Dendritic cell treated with granulocyte-macrophage colony-stimulating factor and Interleukin-4, amounts not matched to agents 40 ng/mL and 50 ng/mL, for 4 days (primary cell): ENCODE results near the gene NFE2L3.
"Not testable (repeated sequence)": the region's sequence is repeated elsewhere in the genome, so short reads cannot be mapped to it uniquely, and the experiment has no call there.

ENCODE experiments used
- H3K27ac Mint-ChIP-seq: one replicate; pipeline ENCODE4 v1.8.0; 2022; ENCODE audit warnings: mild to moderate bottlenecking, mixed read lengths
- H3K27me3 Mint-ChIP-seq: one replicate; pipeline ENCODE4 v1.8.0; 2022; ENCODE audit warnings: mild to moderate bottlenecking, mixed read lengths
- H3K36me3 Mint-ChIP-seq: one replicate; pipeline ENCODE4 v1.8.0; 2022; ENCODE audit warnings: low read depth, mixed read lengths
- H3K4me1 Mint-ChIP-seq: one replicate; pipeline ENCODE4 v1.8.0; 2022; ENCODE audit warnings: low read depth, mixed read lengths
- H3K4me3 Mint-ChIP-seq: one replicate; pipeline ENCODE4 v1.8.0; 2022; ENCODE audit warnings: mild to moderate bottlenecking, moderate library complexity, mixed read lengths
- H3K9me3 Mint-ChIP-seq: one replicate; pipeline ENCODE4 v1.8.0; 2022; ENCODE audit warnings: mixed read lengths
- intact Hi-C: fragments of 100-400 bp; cut with micrococcal nuclease; formaldehyde crosslinking; loops from one replicate; pipeline ENCODE4 v1.15.0; 2022

Gene NFE2L3

DNA sequence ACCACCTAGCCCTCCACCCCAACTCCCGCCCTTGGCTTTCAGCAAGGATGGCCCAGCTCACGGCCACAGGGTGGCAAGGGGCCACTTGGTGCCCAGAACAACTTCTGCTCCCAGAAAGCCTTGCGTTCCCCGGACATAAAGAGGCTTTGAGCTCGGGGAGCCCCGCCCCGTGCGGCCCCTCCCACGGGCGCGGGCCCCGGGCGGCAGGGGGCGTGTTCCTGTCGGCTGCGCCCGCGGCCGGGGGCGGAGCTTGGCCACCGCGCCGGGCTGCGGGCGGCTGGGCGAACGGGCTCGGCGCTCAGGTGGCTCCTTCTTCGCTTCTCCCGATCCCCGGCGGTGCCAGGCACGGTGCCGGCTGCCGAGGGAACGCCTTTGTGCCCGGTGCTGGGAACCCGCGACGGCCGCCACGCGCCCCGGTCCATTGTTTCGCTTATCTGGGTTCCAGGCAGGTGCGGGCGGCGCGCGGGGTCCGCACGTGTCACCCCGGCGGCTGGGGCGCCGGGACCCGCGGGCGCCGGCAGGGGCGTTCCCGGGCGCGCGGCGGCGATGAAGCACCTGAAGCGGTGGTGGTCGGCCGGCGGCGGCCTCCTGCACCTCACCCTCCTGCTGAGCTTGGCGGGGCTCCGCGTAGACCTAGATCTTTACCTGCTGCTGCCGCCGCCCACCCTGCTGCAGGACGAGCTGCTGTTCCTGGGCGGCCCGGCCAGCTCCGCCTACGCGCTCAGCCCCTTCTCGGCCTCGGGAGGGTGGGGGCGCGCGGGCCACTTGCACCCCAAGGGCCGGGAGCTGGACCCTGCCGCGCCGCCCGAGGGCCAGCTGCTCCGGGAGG is at the start of gene NFE2L3:
Gene NFE2L3, plus strand, starts transcription at position 246 of the 829 bp plus-strand sequence. Its CDS starts 301 bp downstream, at position 547.
- intact Hi-C loops, result loop anchor here (2.0 to 5.0 kb wide), 2 partner anchors 35 to 51 kb away; no protein-coding TSS in a partner anchor
- Mint-ChIP-seq H3K4me1 (peaks cover 51% of the 10 kb centered on the region), H3K4me3 (peak within 1 kb of the TSS; percentile 87), H3K27me3 (peaks cover 3% of the 10 kb centered on the region), H3K36me3 (peaks cover 8% of the 10 kb centered on the region), H3K27ac (peak within 1 kb of the TSS; percentile 98), H3K9me3 (no peaks in the 10 kb centered on the region)

- Mint-ChIP-seq H3K36me3 (peaks cover 31% of the 10 kb centered on the region), H3K9me3 (no peaks in the 10 kb centered on the region), H3K27me3 (no peaks in the 10 kb centered on the region), H3K27ac (peak overlapping the region; percentile 98), H3K4me1 (peaks cover 54% of the 10 kb centered on the region), H3K4me3 (peak overlapping the region; percentile 26)
- intact Hi-C loops, result no loop called here
These were observed 48.4 kb upstream of the NFE2L3 start for GRCh38 chr7:26103596-26103995.

DNA sequence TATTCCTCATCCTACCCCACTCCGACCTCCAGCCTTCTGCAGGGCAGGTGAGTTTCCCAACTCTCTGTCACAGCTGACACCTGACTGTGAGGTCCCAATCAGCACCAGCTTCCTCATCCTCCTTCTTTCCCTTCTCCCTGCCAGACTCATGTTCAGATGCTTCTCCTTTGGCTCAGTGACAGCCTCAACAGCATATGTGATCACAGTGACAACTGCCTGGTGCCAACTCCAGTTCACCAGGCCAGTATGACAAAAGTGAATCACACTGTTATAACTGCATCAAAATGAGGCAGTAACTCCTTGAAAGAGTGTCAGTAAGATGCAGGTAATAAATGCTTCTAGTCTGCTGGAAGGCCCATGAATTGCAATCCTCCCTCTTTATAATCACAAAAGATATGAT is 46.8 kb upstream of the NFE2L3 start:
- H3K4me3 Mint-ChIP-seq, result no peak overlapping the region
- intact Hi-C loops, result loop anchor here (5.0 kb wide), 1 partner anchor 37 kb away; no protein-coding TSS in a partner anchor
- H3K27ac Mint-ChIP-seq, result peak overlapping the region; percentile 2
- peaks cover 41% of the 10 kb centered on the region for H3K4me1 Mint-ChIP-seq
- no peaks in the 10 kb centered on the region for H3K27me3 Mint-ChIP-seq
- no peaks in the 10 kb centered on the region for H3K9me3 Mint-ChIP-seq
- H3K36me3 Mint-ChIP-seq, result peaks cover 31% of the 10 kb centered on the region

- Mint-ChIP-seq H3K27ac (no peak overlapping the region), H3K4me1 (peaks cover 37% of the 10 kb centered on the region), H3K9me3 (no peaks in the 10 kb centered on the region), H3K4me3 (no peak overlapping the region), H3K36me3 (peaks cover 31% of the 10 kb centered on the region), H3K27me3 (no peaks in the 10 kb centered on the region)
- intact Hi-C loops, result loop anchor here (5.0 kb wide), 1 partner anchor 36 kb away; no protein-coding TSS in a partner anchor
These were observed 46.1 kb upstream of the NFE2L3 start for GRCh38 chr7:26105931-26106330.

DNA sequence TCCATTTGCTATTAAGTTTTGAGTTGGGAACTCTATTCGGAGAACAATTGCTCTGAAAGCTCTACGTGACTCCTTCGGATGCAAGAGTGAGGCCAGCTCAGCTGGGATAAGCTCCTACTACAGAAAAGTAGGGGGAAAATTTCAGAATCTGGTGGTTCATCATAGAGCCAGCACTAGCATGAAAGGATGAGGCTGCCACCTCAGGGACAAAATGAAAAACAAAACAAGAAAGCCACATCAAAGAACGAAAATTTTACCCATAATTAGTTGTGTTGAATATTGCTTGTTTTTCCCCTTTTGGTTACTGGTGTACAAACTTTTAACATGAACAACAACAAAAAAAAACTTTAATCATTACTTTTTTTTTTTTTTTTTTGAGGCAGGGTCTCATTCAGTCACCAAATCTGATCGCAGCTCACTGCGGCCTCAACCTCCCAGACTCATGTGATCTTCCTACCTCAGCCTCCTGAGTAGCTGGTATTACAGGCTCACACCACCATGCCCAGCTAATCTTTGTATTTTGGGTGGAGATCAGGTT is 39.7 kb upstream of the NFE2L3 start:
- peaks cover 7% of the 10 kb centered on the region for H3K36me3 Mint-ChIP-seq
- no peak overlapping the region for H3K4me3 Mint-ChIP-seq
- H3K27ac Mint-ChIP-seq, result no peak overlapping the region
- H3K27me3 Mint-ChIP-seq, result no peaks in the 10 kb centered on the region
- peaks cover 5% of the 10 kb centered on the region for H3K4me1 Mint-ChIP-seq
- no peaks in the 10 kb centered on the region for H3K9me3 Mint-ChIP-seq
- intact Hi-C loops, result no loop called here

DNA sequence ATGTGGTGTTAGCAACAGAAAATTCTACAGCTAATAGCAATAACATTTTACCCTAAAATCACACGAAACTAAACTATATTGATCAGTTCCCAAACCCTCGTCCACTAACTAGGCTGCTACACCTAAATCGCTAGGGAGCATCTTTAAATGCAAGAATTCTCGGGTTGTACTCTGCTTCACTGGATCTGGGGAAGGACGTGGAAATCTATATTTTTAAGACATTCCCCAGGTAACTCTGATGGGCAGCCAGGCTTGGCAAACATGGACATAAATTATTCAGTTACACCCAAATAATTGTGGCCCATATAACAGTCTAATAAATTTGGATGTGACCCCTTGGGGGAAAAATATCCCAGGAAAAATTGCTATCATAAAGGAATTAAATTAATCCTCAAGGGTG is 36.3 kb upstream of the NFE2L3 start:
- intact Hi-C loops, result no loop called here
- Mint-ChIP-seq H3K36me3 (no peaks in the 10 kb centered on the region), H3K27me3 (peaks cover 1% of the 10 kb centered on the region), H3K27ac (no peak overlapping the region), H3K4me3 (no peak overlapping the region), H3K4me1 (peaks cover 8% of the 10 kb centered on the region), H3K9me3 (no peaks in the 10 kb centered on the region)

GRCh38 chr7:26117142-26117807 is 34.7 kb upstream of the NFE2L3 start:
- no peaks in the 10 kb centered on the region for H3K9me3 Mint-ChIP-seq
- intact Hi-C loops, result no loop called here
- H3K36me3 Mint-ChIP-seq, result no peaks in the 10 kb centered on the region
- no peak overlapping the region for H3K27ac Mint-ChIP-seq
- peaks cover 1% of the 10 kb centered on the region for H3K27me3 Mint-ChIP-seq
- H3K4me3 Mint-ChIP-seq, result no peak overlapping the region
- peaks cover 8% of the 10 kb centered on the region for H3K4me1 Mint-ChIP-seq

DNA sequence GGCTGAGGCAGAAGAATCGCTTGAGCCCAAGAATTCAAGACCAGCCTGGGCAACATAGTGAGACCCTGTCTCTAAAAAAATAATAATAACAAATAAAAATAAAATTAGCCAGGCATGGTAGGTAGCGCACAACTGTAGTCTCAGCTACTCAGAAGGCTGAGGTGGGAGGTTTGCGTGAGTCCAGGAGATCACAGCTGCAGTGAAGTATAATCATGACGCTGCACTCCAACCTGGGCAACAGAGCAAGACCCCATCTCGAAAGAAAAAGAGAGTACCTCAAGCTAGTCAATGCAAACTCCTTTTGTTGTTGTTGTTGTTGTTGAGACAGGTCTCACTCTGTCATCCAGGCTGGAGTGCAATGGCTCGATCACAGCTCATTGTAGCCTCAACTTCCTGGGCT is 34.0 kb upstream of the NFE2L3 start:
- intact Hi-C loops, result no loop called here
- H3K4me1 Mint-ChIP-seq, result peaks cover 9% of the 10 kb centered on the region
- H3K36me3 Mint-ChIP-seq, result no peaks in the 10 kb centered on the region
- H3K9me3 Mint-ChIP-seq, result peaks cover 2% of the 10 kb centered on the region
- H3K4me3 Mint-ChIP-seq, result no peak overlapping the region
- no peak overlapping the region for H3K27ac Mint-ChIP-seq
- H3K27me3 Mint-ChIP-seq, result peaks cover 1% of the 10 kb centered on the region

GRCh38 chr7:26122745-26123144 is 29.3 kb upstream of the NFE2L3 start:
- Mint-ChIP-seq H3K4me3 (no peak overlapping the region), H3K4me1 (peaks cover 12% of the 10 kb centered on the region), H3K27me3 (peaks cover 8% of the 10 kb centered on the region), H3K9me3 (peaks cover 8% of the 10 kb centered on the region), H3K36me3 (no peaks in the 10 kb centered on the region), H3K27ac (no peak overlapping the region)
- intact Hi-C loops, result no loop called here

- H3K27me3 Mint-ChIP-seq, H3K4me3 Mint-ChIP-seq, H3K27ac Mint-ChIP-seq, intact Hi-C loops, H3K9me3 Mint-ChIP-seq, H3K36me3 Mint-ChIP-seq: not testable (repeated sequence)
- peaks cover 14% of the 10 kb centered on the region for H3K4me1 Mint-ChIP-seq
These were observed 27.2 kb upstream of the NFE2L3 start for GRCh38 chr7:26124775-26125174.

- intact Hi-C loops, result no loop called here
- H3K4me1 Mint-ChIP-seq, result peaks cover 14% of the 10 kb centered on the region
- H3K36me3 Mint-ChIP-seq, result no peaks in the 10 kb centered on the region
- peaks cover 13% of the 10 kb centered on the region for H3K27me3 Mint-ChIP-seq
- H3K27ac Mint-ChIP-seq, result no peak overlapping the region
- H3K9me3 Mint-ChIP-seq, result peaks cover 8% of the 10 kb centered on the region
- H3K4me3 Mint-ChIP-seq, result no peak overlapping the region
These were observed 24.6 kb upstream of the NFE2L3 start for GRCh38 chr7:26127411-26127810.

DNA sequence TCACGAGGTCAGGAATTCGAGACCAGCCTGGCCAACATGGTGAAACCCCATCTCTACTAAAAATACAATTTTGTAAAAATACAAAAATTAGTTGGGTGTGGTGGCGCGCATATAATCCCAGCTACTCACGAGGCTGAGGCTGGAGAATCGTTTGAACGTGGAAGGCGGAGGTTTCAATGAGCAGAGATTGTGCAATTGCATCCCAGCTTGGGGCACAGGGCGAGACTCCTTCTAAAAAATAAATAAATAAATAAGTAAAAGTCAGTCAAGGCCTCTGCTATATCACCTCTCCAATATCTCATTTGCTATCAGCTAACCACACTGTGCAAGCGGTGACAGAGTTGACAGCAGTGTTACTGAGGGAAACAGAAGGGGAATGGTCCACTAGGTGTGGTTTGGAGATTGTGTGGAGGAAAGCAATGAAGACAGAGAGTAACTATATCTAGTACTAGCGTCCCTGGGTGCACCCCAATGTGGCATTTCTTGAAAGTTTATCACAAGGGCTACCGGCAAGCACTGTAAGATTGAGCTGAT is 20.9 kb upstream of the NFE2L3 start:
- no peak overlapping the region for H3K27ac Mint-ChIP-seq
- intact Hi-C loops, result no loop called here
- H3K27me3 Mint-ChIP-seq, result peaks cover 10% of the 10 kb centered on the region
- H3K4me3 Mint-ChIP-seq, result no peak overlapping the region
- H3K36me3 Mint-ChIP-seq, result no peaks in the 10 kb centered on the region
- H3K9me3 Mint-ChIP-seq, result no peaks in the 10 kb centered on the region
- H3K4me1 Mint-ChIP-seq, result peaks cover 10% of the 10 kb centered on the region

DNA sequence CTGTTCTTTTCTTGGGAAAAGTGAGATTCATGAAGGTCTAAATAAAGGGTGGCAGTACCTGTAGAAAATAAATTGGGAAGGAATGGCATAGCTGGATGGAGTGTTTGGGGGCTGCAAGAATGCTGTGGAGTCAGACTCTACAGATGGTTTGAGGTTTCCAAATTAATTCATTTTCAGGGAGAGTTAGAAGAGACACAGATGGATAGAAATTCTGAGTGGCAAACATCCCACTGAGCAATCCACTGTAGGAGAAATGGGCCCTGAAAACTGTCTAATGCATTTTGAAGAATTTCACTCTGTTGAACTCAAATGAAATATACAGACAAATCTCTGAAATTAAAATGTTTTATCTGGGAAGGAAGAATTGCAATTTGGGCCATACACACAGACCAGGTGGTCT is 16.9 kb upstream of the NFE2L3 start:
- Mint-ChIP-seq H3K4me3 (no peak overlapping the region), H3K27me3 (peaks cover 9% of the 10 kb centered on the region), H3K27ac (no peak overlapping the region), H3K36me3 (no peaks in the 10 kb centered on the region), H3K9me3 (no peaks in the 10 kb centered on the region), H3K4me1 (peaks cover 10% of the 10 kb centered on the region)
- intact Hi-C loops, result no loop called here

DNA sequence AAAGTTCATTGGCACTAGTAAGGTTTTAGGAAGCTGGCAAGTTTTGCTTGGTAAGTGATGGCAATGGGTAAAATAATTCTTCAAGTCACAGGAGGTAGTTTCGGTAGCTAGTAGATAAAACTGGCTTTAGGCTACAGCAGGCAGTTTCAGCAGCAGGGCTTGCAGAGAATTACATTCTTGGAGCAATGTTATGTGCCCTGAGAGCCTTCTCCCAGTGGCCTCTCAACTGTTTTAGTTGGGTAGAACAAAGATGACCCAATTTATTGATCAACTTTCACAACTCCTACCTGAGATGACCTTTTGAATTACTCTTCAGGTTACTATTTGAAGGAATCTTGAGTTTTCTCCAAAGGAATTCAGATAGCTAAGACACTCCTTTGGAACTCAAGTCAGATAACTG is 16.4 kb upstream of the NFE2L3 start:
- intact Hi-C loops, result no loop called here
- Mint-ChIP-seq H3K9me3 (no peaks in the 10 kb centered on the region), H3K4me3 (no peak overlapping the region), H3K27me3 (peaks cover 9% of the 10 kb centered on the region), H3K4me1 (peaks cover 15% of the 10 kb centered on the region), H3K36me3 (no peaks in the 10 kb centered on the region), H3K27ac (no peak overlapping the region)
